HG02885 (cell line): Measurements from ENCODE around the gene CACNB2.
"Not testable (repeated sequence)": the region's sequence is repeated elsewhere in the genome, so short reads cannot be mapped to it uniquely, and the experiment has no call there.

Source experiments
- ATAC-seq: cut with Tn5 transposase; IDR thresholded peaks from one replicate; pipeline ENCODE4 v1.9.1; 2021; ENCODE audit warnings: mild to moderate bottlenecking; ENCODE audit not compliant: unreplicated experiment, poor library complexity

Gene CACNB2

DNA sequence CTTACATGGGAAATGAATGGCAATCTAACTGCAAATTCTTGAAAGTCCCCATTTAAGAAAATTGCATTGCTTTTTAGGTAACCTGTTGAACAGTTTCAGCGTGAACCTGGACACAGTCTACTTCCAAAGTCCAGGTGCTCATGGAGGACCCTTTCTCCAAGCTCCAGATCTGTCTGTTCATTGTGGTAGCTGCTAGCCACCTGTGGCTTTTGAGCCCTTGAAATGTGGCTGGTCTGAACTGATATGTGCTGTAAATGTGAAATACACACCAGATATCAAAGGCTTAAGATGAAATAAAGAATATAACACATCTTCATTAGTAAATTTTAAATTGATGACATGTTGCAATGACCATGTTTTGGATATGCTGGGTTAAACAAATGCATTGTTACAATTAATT, 4.2 kb downstream of the CACNB2 start:
- ATAC-seq: no peak

DNA sequence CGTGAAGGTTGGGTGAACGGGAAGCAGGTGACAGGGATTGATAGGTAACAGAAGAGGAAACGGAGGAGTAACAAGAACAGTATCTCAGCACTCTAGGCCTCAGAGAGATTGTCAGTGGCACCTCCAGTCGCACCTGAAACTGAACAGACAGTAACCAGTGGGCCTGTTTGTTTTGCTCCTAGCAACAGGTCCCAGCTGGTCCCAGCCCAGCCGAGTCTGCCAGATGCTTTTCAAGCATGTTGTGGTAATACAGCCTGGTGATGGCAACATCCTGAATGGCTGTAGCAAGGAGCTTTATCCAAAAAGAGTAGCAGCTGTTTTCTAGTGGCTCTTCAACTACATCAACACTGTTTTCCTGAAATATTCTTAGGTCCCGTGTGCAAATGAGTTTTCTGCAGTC, 4.7 kb downstream of the CACNB2 start:
- no peak for ATAC-seq

DNA sequence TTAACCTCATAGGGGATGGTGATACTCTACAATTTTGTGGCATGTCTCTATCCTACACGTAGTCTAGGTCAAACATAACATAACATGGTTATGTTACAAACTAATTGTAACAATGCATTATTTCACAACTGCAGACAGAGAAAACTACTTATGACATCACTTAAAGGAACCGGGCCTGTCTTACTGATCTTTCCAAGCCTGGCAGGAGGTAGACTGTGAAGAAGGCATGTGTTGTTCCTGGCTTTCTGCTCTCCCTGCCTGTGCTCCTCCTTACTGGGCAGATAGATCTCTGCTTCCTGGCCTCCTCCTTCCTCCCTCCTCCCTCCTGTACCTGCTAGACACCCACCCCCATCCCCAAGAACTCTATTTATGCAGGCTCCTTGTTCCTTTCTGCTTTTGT, 5.4 kb downstream of the CACNB2 start:
- no peak for ATAC-seq

DNA sequence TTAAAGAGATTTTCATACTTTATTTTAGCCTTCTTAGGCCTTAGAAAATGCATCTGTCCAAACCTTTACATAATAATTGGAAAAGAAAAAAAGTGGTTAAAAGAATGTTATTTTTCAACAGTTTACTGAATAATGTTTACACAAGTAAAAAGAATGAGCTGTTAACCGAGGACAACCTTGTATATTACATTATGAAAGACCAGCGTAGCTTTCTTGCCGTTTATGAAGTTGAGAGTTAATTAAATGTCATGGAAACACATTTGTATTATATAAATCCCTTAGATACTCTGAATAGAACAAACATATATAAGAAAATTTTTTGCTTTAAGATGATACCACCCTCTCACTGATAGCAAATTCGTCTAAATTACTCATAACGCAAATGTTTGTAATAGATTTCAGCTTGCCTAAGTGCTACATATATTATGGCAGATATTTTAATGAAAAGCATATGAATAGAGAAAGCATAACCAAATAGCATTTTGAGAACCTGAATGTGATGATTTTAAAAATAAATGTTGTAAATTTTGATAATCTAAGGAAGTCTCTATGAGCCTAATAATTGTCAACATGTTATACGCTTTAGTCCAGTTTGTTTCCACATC, 9.1 kb downstream of the CACNB2 start:
- ATAC-seq: no peak

DNA sequence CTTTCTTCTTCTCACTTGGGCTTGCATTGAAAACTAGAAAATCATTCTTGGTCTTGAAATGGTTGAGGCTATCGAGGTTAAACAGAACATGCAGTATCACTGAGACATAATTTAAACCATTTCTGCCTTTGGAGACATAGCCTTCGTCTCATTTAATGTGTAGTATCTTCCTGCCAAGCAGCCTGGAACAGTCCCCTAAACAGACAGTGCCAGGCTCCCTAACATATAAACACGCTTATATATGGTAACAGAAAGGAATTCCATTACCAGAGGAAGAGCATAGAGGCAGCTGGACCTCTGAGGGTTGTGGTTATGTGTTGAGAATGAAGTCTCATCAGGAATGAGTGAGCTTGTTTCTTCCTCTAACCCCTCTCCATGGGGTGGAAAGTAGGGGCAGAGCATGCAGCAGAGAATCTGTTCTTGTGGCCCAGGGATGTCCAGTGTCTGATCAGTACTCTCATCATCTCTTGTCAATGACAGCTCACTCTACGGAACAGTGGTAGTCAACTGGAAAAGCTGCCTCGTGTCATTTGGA, 11.2 kb downstream of the CACNB2 start:
- no peak for ATAC-seq

DNA sequence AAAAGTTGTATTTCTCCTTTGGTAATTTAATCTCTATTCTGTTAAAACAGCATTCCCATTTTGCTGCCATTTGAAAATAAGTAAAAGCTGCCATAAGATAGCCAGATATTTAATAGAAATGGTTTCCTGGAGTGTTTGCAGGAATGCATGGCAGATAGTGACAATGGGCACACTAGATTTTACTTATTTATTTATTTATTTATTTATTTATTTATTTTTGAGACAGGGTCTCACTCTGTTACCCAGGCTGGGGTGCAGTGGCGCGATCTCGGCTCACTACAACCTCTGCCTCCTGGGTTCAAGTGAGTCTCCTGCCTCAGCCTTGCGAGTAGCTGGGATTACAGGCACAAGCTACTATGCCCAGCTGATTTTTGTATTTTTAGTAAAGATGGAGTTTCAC, 13.2 kb downstream of the CACNB2 start:
- not testable (repeated sequence) for ATAC-seq

DNA sequence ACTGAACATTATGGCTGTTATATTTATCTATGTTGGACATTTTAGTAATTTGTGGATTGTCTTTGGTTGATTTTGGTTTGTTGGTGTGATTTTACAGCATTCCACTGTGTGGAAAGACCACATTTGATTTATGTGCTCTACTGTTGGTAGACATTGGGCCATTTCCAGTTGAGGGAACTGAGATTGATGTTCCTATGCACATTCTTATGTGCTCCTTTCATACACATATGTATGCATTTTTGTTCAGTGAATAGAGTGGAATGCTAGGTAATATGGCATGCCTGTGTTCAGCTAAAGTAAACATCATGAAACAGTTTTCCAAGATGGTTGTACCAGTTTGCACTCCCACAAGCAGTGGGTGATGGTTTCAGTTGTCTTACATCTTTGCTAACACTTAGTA, 15.1 kb downstream of the CACNB2 start:
- no peak for ATAC-seq

DNA sequence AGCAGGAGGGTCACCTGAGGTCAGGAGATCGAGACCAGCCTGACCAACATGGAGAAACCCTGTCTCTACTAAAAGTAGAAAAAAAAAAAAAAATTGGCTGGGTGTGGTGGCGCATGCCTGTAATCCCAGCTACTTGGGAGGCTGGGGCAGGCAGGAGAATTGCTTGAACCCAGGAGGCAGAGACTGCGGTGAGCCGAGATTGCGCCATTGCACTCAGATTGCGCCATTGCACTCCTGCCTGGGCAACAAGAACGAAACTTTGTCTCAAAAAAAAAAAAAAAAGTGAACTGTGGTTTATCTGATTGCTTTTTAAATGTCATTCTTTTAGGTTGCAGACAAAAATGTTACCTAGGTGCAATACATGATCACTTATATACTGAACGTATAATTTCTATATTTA, 16.6 kb downstream of the CACNB2 start:
- ATAC-seq: not testable (repeated sequence)

DNA sequence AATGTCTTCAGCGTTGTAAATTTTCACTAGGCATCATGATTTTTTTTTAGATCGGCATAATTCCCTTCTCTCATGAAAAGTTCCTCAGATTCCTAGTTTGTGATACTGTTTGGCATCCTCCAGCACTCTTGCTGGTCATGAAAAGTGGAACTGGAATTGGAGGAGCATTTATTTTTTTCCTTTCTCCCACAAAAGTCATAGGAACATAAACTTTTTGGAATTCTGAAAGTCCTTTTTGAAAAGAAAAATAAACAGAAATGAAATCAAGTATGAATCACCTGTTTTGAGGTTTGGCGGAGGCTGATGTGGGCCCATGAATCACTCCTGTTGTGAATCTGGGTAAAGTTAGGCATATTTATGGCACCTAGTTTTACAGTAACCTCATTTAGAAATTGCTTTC, 17.7 kb downstream of the CACNB2 start:
- no peak for ATAC-seq

DNA sequence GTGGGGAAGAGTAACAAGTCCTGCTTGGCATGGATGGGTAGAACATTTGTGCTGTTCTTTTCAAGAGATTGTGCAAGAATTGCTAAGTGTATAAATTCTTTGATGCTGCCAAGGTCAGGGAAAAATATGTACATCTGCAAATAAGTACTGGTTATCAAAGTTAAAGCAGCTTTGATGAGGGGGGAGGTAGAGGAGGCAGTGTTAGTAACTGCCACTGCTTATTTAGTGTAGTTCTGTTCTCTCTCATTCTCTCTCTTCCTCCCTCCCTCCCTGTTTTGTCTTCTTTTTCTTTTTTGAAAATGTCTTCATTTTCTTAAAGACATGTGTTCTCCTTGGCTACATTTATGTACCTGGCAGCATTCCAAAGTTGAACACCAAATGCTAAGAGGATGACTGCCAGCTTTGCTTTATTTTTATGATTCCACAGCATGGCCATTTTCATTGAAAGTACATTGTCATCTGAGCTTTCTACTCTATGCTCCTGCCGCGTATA, 18.6 kb downstream of the CACNB2 start:
- no peak for ATAC-seq

DNA sequence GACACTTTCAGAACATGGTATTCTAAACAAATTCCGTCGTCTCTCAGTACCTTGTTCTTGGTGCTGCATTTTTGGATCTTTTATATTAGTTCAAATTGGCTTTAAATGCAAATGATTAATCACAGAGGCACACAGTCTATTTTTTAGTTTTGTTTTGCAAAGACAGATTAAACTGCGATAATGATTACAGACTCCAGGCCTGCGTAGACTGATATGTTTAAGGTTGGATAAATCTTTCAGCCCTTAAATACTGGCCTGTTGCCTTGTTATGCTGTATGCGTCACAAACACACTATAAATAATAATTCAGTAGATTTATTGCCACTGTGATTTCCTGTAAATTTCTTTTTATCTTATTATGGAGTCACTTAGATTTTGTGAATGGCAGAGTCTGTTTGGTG, 19.3 kb downstream of the CACNB2 start:
- ATAC-seq: no peak

DNA sequence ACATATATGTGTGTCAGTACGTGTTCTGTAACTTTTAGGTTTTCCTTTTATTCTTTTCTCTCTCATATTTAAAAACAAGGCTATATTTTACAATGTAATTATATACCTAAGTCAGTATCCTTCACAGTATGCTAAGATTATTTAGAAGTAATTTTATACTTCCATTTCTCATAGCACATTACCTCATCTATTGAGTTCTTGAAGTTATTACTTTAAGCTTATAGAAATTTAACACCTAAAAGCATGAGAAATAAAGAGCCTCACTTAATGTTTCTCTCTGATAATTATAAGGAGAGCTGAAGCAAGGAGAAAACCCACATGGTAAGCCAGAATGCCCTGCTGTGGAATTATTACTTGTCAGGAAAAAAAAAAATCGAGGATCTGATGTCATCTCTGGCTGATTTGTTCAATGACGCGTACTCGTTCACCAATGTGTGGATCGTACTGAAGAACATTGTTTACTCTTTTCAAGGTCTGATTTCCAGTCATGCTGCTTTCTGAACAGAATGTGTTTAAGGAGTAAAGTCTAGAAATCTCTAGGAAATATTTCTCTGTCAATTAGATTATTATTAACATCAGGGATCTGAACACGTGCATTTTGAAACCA, 21.9 kb downstream of the CACNB2 start:
- ATAC-seq: no peak

DNA sequence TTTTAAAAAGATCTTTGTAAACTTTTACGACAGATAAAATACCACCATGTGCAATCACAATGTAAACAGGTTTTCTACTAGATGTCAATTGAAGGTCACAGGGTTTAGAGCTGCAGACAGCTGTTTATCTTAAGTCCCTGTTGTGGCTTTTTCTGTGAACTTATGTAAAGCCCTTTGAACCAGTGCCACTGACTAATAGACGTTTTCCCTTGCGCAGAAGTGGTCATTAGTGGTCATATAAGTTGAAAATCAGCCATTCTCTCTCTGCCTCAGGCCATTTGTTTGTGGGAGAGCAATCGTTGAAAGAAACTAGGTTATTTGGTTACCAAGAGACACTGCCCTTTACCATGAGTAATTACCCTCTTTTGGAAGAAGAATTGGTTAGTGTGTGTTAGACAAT, 23.9 kb downstream of the CACNB2 start:
- no peak for ATAC-seq

DNA sequence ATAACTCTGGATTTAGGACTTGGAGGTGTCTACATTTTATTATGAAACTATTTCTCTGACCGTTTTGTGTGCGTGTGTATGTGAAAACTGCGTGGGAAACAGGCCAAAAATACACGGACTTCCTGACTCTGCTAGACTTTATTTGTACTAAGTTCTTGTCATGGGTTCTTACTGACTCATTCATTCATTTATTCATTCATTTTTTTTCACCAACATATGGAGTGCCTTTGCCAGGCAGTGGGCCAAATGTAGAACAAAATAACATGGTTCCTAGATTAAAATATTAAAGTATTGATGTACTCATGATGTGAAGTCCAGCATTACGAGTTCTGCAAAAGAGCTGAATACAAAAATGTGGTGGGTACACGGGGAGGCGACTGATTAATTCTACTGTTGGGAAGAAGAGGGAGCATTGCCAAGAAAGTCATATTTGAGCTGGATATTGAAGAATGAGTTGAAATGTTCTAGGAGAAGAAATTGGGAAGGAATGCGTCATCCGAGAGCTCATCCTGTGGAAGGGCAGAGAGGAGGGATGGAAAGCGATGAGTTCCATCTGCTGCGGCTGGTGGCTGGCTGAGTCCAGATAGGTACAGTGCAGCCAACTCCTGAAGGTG, 24.6 kb downstream of the CACNB2 start:
- ATAC-seq: no peak

DNA sequence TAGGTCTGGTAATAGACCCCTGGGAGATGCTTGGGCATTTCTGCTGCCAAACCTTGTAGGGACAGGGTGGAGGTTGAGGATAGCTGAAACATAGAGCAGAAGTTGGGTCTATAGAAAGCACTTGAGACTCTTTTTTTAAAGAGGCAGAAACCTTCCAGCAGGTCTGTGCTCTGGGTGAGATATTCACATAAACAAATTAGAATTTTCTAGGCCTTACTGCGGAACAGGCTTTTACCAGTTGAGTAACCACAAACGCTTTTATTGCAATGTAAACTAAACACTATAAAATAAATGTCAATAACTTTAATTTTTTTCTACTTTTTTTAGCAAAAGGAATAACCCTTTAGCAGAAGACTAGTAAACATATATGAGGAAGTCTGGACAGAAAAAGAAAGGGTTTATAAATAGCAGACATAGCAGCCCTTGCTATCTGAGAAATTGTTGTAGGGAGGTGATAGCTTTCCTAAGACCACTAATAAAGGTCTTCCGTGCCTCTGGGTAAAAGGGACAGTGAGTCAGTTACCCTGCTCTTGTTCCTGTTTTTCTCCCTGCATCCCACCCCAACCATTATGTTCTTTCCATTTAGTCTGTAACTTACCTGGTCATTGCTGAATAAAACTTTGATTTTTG, 38.7 kb downstream of the CACNB2 start:
- no peak for ATAC-seq

DNA sequence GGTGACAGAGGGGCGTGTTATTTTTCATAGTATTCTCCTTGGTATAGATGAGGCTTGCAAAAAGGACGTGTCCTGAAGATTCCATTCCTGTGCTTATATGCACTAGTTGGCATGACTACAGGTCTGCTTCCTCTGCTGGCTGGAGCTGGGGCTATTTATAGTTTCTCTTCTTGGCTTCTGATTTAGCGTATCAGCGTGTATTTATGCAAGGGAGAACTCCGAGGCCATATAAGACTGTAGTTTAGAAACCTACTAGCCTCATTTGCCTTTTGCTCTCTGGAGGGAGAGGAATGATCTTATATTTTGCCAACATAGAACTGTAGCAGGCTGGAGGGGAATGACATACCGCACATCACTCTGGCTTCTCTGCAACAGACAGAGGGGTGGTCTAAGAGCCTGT, 39.7 kb downstream of the CACNB2 start:
- no peak for ATAC-seq

DNA sequence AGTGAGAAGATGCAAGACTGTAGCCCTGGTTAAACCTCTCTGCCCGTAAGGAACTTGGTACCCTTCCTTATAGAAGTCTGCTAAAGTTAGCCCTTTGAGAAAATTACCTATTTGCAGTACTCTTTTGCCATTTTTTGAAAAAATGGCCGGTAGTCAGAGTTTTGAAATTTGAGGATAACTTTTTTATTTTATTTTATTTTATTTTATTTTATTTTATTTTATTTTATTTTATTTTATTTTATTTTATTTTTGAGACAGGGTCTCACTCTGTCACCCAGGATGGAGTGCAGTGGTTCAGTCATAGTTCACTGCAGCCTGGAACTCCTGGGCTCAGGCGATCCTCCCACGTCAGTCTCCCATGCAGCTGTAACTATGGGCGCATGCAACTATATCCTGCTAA, 41.2 kb downstream of the CACNB2 start:
- ATAC-seq: not testable (repeated sequence)

DNA sequence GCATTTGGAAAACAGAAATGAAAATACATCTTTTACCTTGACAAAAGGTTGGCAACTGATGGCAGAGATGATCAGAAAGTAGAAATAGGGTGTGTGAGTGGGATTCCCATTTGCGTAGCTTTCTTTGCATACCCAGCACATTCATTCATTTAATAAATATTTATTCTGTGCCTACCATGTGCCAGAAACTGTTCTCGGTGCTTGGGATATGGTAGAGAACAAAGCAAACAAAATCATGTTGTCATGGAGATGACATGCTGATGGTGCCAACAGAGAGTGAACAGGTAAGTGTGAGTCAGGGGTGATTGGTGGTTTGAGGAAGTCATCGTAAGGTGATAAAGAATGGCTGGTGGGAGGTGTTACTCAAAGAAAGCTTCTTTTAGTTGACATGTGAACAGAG, 45.4 kb downstream of the CACNB2 start:
- ATAC-seq: no peak

DNA sequence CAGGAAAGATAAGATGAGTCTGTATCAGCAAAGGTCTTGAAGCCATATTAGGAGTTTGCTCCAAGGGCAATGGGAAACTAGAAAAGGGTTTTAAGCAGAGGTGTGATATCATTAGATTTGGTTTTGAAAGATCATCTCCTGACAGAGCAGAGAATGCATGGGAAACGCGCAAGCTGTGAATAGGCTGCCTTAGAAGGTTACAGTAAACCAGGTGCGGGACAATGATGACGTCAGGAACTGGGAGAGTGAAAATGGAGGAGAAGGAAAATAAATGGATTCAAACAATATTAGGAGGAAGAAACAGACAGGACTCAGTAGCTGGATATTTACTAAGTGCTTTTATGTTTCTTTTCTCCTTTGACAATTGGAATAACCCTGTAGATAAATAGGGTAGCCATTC, 50.6 kb downstream of the CACNB2 start:
- no peak for ATAC-seq

DNA sequence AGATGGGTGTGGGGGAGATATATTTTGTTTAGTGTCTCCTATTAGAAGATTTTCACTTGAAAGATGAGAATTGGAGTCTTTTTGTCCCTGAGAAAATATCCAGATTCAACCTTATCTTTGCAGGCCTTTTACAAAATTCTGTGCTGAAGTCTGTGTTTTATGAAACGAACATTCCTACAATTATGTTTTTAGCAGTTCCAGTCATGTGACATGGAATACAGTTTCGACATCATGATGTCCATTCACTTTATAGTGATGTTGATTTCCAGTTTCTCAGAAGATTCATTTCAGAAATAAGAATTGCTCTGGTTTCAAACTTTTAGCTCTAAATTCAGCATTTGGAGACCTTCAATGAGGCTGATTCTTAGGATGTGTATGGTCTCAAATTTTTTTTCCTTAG, 54.4 kb downstream of the CACNB2 start:
- no peak for ATAC-seq

DNA sequence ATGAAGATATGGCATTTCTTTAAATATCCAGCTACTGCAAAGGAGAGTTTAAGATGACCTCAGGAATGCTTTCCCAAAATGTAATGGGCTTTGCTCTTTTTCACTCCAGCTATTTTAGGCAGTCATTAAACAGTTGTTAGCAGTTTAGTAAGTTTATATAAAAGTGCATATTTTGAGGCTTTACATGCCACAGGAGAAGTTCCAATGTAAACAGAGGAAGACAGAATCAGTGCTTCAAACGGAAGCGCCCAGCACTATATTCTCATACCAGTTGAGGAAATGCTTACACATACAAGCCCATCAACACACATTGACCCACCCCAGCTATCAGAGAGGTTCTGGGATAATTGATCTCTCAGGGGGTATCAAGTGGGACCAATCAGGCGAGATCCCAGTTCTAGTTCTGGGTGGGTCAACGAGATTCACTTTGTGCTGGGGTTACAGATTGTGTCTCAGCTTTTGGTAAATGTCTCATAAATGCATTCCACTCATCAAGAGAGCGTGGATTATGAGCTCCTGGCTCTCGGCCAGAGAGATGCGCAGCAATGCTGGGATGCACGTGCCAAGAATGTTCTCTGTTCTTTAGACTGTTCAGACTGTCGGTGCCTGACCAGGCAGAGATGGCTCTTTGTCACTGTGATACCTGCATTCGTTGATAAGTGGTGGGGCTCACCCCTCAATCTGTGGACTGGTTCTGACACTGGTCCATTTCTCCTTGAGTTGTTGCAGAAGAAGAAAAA, 55.0 kb downstream of the CACNB2 start:
- ATAC-seq: no peak
